Mononuclear cell (primary cell): ENCODE results near the gene MS4A2. TPM values are rescaled to one million over a fixed set of nuclear protein-coding genes. Genes with fewer than 3 reads are reported as not detected.
"Not testable (repeated sequence)": the region's sequence is repeated elsewhere in the genome, so short reads cannot be mapped to it uniquely, and the experiment has no call there.

Source experiments
- H3K27me3 ChIP-seq: 2 replicates; pipeline ENCODE4 v1.6.0; 2011; ENCODE audit warnings: low read length, control low read depth; ENCODE audit not compliant: insufficient read depth
- H3K4me1 ChIP-seq: 2 replicates; pipeline ENCODE4 v1.5.1; 2011; ENCODE audit warnings: mild to moderate bottlenecking, low read length, control low read depth; ENCODE audit not compliant: insufficient read depth
- H3K4me3 ChIP-seq: 2 replicates; pipeline ENCODE4 v1.5.1; 2011; ENCODE audit warnings: mild to moderate bottlenecking, low read length, moderate library complexity
- H3K9me3 ChIP-seq: 2 replicates; pipeline ENCODE4 v1.5.1; 2011; ENCODE audit warnings: low read depth, mild to moderate bottlenecking, control low read depth, low read length
- total RNA-seq: library from RNA; depleted of rRNA; stranded (reverse); fragments of >200 nt; gene quantifications from one replicate; pipeline ENCODE4 v1.2.3, GENCODE V29; 2012

MS4A2 gene
- total RNA-seq, 1 donor: 0.63 TPM

DNA sequence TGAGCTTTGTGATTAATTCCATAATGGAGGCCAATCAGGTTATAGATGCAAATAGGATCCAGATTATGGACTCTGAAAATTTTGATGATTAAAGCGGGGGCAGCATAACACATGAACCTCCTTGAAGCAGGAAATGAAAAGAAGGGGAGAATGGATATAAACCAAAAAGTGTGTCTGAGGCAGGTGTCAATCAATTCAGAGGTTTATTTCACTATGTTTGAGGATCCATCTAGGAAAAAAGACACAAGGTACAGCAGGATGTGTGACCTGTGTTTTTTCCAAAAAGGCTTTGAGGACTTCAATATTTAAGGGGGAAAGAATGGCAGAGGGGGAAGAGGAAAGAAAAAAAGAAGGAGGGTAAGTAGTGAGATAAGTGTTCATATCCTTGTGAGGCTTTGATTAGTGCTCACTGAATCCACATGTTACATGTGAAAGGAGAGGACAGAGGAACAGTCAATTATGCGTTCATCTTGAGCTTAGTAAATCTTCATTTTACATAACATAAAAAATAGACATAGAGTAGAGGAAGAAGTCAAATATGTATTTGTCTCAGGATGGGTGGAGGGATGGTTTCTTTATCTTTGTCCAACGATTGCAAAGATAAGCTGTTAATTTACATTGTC is 34.1 kb downstream of the MS4A2 start:
- H3K4me3 ChIP-seq: no peak overlapping the region
- no peaks in the 10 kb centered on the region for H3K9me3 ChIP-seq
- no peaks in the 10 kb centered on the region for H3K27me3 ChIP-seq

DNA sequence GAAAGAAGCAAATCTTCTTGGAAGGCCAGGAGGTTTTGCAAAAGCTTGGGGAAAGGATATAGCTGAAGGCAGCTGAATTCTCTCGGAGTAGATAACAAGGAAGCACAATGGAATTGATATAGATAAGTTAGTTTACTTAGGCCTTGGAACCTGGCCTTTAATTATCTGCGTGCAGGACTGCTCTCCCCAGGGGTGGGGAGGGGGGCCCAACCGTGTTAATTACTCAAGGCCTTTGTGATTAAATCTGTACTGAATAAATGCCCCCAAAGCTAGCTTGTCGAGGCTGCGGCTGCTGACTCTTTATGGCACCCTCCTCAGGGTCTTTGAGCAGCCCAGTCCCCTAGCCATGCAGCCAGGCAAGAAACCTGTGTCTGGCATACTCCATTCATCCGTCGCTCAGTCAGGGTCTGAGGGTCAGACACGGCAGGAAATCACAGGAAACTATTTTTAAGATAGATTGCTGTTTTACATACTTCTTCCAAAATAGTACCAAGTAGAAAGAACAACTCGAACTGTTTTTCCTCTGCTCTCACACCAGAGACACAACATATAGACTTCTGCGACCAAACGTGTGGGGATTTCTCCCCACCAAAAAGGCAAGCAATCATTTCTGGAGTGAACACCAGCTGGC is 36.5 kb downstream of the MS4A2 start:
- Histone ChIP-seq H3K4me3 (no peak overlapping the region), H3K9me3 (no peaks in the 10 kb centered on the region), H3K4me1 (peaks cover 16% of the 10 kb centered on the region), H3K27me3 (no peaks in the 10 kb centered on the region)

More for the DNA sequence above, 34.1 kb downstream of the MS4A2 start:
- H3K4me1 ChIP-seq: peaks cover 26% of the 10 kb centered on the region

DNA sequence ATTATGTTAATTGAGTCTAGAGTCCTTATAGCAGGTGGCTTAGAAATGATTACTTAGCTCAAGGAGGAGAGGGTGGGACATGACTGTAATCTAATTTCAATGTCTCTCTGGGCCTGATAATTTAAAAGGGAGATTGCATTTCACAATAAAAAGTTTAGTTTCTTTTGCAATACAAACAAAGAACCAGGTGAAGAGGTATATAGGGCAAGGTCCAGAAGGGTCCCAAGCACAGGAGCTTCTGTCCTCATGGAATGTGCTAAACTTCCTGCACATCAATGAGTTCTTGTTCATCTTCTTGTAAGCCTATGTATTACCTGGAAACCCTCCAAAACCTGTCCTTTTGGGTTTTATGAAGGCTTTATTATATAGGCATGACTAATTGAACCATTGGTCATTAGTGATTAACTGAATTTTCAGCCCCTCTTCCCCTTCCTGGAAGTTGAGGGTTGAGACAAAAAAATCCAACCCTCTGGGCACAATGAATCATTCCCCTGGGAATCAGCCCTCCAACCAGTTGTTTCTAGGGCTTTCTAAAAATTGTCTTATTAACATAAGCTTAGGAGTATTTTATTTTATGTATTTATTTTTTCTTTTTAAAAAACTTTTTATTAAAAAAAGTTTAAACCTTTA is 37.6 kb downstream of the MS4A2 start:
- no peaks in the 10 kb centered on the region for H3K27me3 ChIP-seq
- peaks cover 8% of the 10 kb centered on the region for H3K4me1 ChIP-seq
- H3K9me3 ChIP-seq: no peaks in the 10 kb centered on the region
- H3K4me3 ChIP-seq: no peak overlapping the region

DNA sequence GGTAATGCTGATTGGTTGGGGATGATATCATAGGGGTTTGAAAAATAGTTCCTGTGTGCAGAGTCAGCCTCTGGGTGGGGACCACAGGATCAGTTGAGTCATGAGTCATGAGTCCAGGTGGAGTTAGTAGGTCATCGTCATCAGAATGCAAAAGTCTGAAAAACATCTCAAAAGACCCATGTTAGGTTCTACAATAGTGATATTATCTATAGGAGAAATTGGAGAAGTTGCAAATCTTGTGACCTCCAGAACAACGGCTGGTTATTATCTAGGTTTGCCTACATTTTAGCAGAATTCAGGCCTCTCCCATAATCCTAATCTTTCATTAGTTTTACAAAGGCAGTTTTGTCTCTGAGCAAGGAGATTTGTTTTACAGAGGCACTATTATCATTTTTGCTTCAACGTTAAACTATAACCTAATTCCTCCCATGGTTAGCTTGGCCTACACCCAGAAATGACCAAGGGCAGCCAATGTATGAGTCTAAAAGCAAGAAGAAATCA is 38.9 kb downstream of the MS4A2 start:
- no peaks in the 10 kb centered on the region for H3K9me3 ChIP-seq
- peaks cover 3% of the 10 kb centered on the region for H3K4me1 ChIP-seq
- H3K27me3 ChIP-seq: no peaks in the 10 kb centered on the region
- H3K4me3 ChIP-seq: no peak overlapping the region

DNA sequence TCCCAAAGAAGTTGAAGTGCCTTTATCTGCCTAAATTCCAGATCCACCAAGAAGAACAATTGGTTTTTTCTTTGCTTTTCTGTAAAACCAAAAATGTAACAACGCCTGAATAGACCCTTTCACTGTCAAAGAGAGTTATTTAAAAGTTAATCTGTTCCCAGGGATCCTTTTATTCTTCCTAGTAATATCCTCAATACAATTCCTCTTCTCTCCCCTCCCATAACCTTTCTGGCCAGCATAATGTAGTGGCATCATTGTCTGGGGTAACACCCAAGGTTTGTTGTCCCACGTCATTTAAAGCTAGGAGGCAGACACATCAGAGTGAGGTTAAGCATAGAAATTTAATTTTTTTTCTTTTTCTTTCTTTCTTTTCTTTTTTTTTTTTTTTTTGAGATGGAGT is 39.9 kb downstream of the MS4A2 start:
- H3K27me3 ChIP-seq: no peaks in the 10 kb centered on the region

DNA sequence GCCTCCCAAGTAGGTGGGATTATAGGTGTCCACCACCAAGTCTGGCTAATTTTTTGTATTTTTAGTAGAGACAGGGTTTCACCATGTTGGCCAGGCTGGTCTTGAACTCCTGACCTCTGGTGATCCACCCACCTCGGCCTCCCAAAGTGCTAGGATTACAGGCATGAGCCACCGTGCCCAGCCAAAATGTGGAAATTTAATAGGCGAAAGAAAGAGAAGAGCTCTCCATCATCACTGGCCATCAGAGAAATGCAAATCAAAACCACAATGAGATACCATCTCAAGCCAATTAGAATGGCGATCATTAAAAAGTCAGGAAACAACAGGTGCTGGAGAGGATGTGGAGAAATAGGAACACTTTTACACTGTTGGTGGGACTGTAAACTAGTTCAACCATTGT is 40.4 kb downstream of the MS4A2 start:
- H3K27me3 ChIP-seq, H3K4me1 ChIP-seq, H3K9me3 ChIP-seq, H3K4me3 ChIP-seq: not testable (repeated sequence)

More for the DNA sequence above, 39.9 kb downstream of the MS4A2 start:
- Histone ChIP-seq H3K9me3 (no peaks in the 10 kb centered on the region), H3K4me1 (peaks cover 3% of the 10 kb centered on the region), H3K4me3 (no peak overlapping the region)

DNA sequence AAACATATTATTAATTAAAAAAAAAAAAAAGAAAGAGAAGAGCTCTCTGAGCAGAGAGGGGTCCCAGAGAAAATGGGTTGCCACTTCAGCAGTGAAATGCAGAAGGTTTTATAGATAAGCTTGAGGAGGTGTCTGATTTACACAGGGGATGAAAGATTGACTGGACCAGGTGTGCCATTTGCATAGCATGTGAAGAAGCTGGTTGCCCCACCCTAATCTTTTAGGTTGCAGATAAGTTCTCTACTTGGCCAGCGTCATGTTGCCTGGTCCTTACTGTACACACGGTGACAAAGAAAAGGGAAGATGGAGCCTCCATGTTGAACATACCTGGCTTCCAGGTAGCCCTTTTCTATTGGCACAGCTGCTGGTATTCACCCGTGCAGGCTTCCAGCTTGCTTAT is 41.4 kb downstream of the MS4A2 start:
- H3K9me3 ChIP-seq: no peaks in the 10 kb centered on the region
- H3K4me3 ChIP-seq: no peak overlapping the region
- no peaks in the 10 kb centered on the region for H3K27me3 ChIP-seq
- H3K4me1 ChIP-seq: peaks cover 3% of the 10 kb centered on the region

DNA sequence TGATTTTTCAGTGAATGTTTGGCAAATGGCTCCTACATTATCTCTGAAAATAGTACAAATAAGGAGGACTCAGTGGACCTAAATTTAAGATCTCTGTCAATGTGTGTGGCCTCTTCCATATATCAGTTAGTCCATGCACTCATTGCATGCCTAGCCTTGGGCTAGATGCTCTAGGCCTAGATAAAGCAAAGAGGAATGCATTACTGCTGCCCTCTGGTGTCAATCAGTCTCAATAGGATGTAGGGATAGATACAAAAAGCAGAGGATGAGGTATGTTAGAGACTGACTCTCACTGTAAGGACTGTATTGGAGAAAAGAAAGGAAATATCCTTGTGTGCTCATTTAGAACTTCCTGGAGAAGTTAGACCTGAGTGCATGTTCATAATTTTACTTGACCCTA is 42.0 kb downstream of the MS4A2 start:
- Histone ChIP-seq H3K4me3 (no peak overlapping the region), H3K9me3 (no peaks in the 10 kb centered on the region), H3K4me1 (peaks cover under 1% of the 10 kb centered on the region)

DNA sequence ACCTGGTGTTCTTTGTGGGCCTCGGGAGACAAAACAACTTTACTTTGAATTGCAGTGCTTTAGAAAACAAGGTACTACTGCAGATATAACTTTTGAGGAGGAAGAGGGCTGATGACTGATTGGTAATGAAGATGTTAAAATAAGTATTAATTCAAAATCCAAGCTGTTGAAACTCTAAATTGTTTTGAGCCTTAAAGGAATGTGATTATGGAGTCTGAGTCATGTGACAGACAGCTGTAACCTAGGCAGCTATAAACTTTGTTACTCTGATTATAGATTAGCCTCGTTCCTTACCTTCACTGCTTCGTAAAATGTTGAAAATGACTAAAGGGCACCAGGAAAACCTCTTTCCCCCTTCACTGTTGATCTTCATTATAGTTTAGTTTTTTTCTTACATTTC is 43.4 kb downstream of the MS4A2 start:
- no peak overlapping the region for H3K4me3 ChIP-seq
- H3K4me1 ChIP-seq: no peaks in the 10 kb centered on the region
- no peaks in the 10 kb centered on the region for H3K9me3 ChIP-seq
- H3K27me3 ChIP-seq: no peaks in the 10 kb centered on the region

More for the DNA sequence above, 42.0 kb downstream of the MS4A2 start:
- no peaks in the 10 kb centered on the region for H3K27me3 ChIP-seq

DNA sequence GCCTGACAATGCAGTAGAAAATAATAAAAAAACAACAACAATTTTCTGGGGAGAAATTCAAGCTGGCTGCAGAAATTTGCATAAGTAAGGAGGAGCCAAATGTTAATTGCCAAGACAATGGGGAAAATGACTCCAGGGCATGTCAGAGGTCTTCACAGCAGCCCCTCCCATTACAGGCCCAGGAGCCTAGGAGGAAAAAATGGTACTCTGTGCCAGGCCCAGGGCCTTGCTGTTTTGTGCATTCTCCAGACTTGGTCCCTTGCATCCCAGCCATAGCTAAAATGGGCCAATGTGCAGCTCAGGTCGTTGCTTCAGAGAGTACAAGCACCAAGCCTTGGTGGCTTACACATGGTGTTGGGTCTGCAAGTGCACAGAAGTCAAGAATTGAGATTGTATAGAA is 45.5 kb downstream of the MS4A2 start:
- Histone ChIP-seq H3K4me1 (no peaks in the 10 kb centered on the region), H3K9me3 (peaks cover 4% of the 10 kb centered on the region), H3K4me3 (no peak overlapping the region), H3K27me3 (no peaks in the 10 kb centered on the region)

DNA sequence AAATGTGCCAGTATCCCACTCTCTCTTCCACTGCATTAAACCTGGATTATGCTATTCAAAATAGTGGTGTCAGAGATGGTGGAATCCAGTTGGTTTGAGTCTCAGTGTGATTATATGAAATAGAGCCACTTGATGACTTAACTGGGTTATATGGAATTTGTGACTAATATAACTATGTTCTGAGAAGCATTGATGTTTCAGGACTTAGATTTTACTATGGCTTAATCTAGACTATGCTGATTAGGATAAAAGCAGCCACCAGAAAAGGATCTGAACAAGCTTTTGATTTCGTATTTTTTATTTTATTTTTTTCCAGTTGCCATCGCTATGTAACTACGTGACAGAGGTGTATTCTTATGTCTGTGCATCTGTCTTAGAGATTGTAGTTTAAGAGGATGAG is 55.3 kb downstream of the MS4A2 start:
- no peaks in the 10 kb centered on the region for H3K4me1 ChIP-seq
- no peaks in the 10 kb centered on the region for H3K27me3 ChIP-seq

DNA sequence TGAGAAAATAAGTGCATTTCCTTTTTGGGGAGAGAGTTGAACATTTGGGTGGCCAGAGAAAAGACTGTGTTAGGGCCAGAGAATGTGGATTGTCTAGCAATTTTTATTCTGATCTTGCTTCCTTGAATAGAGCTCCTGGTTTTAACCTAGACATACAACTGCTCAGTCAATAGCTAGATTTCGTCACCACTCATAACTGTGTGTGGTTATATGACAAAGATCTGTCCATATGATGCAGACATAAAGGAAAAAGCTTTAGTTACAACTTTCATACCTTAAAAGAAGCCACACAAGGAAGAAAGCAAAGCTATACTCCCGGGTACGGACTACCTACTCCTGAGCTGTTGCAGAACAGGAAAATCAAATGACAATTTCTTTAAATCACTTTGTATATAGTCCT is 57.2 kb downstream of the MS4A2 start:
- no peak overlapping the region for H3K4me3 ChIP-seq
- no peaks in the 10 kb centered on the region for H3K27me3 ChIP-seq
- H3K9me3 ChIP-seq: no peaks in the 10 kb centered on the region
- H3K4me1 ChIP-seq: no peaks in the 10 kb centered on the region

More for the DNA sequence above, 55.3 kb downstream of the MS4A2 start:
- no peaks in the 10 kb centered on the region for H3K9me3 ChIP-seq
- no peak overlapping the region for H3K4me3 ChIP-seq

Other genes with a start within 250 kb of the MS4A2 start
- gene CBLIF, start 243.2 kb upstream of the MS4A2 start, total RNA-seq: not detected
- gene TCN1, start 222.2 kb upstream of the MS4A2 start, total RNA-seq: 0.52 TPM
- gene OOSP3, start 209.9 kb upstream of the MS4A2 start, total RNA-seq: not detected
- not detected for gene OOSP1, start 150.2 kb upstream of the MS4A2 start, total RNA-seq
- not detected for gene OOSP4A, start 124.6 kb upstream of the MS4A2 start, total RNA-seq
- gene OOSP4B, start 71.5 kb upstream of the MS4A2 start, total RNA-seq: not detected
- gene OOSP2, start 48.3 kb upstream of the MS4A2 start, total RNA-seq: not detected
- gene MS4A3, start 32.0 kb upstream of the MS4A2 start, total RNA-seq: 0.31 TPM
- 237 TPM for gene MS4A6A, start 94.4 kb downstream of the MS4A2 start, total RNA-seq
- 1.4 TPM for gene MS4A4E, start 154.5 kb downstream of the MS4A2 start, total RNA-seq
- gene MS4A4A, start 192.0 kb downstream of the MS4A2 start, total RNA-seq: 3.0 TPM
- gene MS4A6E, start 238.6 kb downstream of the MS4A2 start, total RNA-seq: not detected